ENCODE results near the gene PCDHGB7.

DNA sequence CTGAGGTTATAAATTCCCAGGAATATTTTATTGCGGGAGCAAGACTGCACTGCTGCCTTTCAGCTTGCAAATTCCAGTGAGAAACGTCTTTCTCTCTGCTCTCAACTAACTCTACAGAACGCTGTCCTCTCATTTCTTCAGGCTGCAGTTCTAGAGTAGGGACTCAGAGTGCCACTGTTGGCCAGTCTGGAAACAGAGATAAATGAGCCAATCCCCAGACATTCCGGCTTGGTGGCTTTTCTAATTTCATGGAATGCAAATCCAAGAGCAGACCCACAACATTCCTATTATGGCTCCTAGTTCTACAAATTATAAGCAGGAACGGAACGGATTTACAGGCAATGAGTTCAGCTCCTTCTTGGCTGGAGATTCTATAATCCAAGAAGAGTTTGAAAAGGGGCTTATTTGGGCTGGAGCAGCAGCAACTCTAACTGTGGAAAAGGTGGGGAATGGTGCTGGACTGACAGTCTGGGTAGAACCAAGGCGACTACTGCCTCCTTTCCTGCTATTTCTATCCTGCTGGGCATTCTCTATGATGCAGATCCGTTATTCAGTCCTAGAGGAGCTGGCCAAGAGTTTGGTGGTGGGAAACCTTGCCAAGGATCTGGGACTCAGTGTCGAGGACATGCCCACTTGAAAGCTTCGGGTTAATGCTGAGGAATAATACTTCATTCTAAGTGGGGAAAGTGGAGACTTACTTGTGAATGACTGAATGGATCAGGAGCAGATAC is 22.1 kb downstream of the PCDHGB7 start:
- TF ChIP-seq CTCF (IDR thresholded peaks at IDR 0.05; ENCODE audit: low read depth, low read length, poor library complexity, severe bottlenecking) (no peak), EZH2phosphoT487 (IDR thresholded peaks at IDR 0.05; ENCODE audit: borderline replicate concordance, low read length) (no peak)

Data from DOHH2 (cell line).